Neural cell (in vitro differentiated cells): ENCODE results near the gene SPRYD4. TPM values are rescaled to one million over a fixed set of nuclear protein-coding genes. Genes with fewer than 3 reads are reported as not detected.
A peak's percentile ranks its signal among the peaks of the same experiment; 100 is the strongest.

Source experiments
- H2AFZ ChIP-seq: fragments of 200-600, 300-800 bp; sonication (generic), shearing (Covaris generic); 2 replicates; pipeline ENCODE4 v1.6.0; 2014; ENCODE audit warnings: low read depth, mild to moderate bottlenecking, antibody characterized with exemption, low read length, moderate library complexity
- H3F3A ChIP-seq: fragments of 200-600 bp; shearing (Covaris generic); 2 replicates; pipeline ENCODE4 v1.6.1; 2016; ENCODE audit warnings: mild to moderate bottlenecking, moderate library complexity, mixed read lengths, antibody characterized with exemption, low read length; ENCODE audit not compliant: insufficient read depth, poor library complexity, severe bottlenecking
- H3K27ac ChIP-seq: fragments of 200-600, 300-800 bp; sonication (generic), shearing (Covaris generic); 2 replicates; pipeline ENCODE4 v1.5.1; 2014; ENCODE audit warnings: mild to moderate bottlenecking, low read length, moderate library complexity
- H3K27me3 ChIP-seq: fragments of 300-800, 200-600 bp; sonication (generic), shearing (Covaris generic); 2 replicates; pipeline ENCODE4 v1.6.0; 2014; ENCODE audit warnings: mild to moderate bottlenecking, low read depth, low read length, moderate library complexity; ENCODE audit not compliant: insufficient read depth
- H3K36me3 ChIP-seq: fragments of 300-800, 200-600 bp; sonication (generic), shearing (Covaris generic); 2 replicates; pipeline ENCODE4 v1.5.1; 2014; ENCODE audit warnings: mild to moderate bottlenecking, antibody characterized with exemption, low read length, moderate library complexity; ENCODE audit not compliant: insufficient read depth
- H3K4me2 ChIP-seq: fragments of 300-800, 200-600 bp; sonication (generic), shearing (Covaris generic); 2 replicates; pipeline ENCODE4 v1.6.0; 2014; ENCODE audit warnings: mild to moderate bottlenecking, low read length
- H3K4me3 ChIP-seq: fragments of 300-800, 200-600 bp; sonication (generic), shearing (Covaris generic); 2 replicates; pipeline ENCODE4 v1.5.1; 2014; ENCODE audit warnings: mild to moderate bottlenecking, low read length, moderate library complexity
- H3K79me2 ChIP-seq: fragments of 200-600 bp; shearing (Covaris generic); replicated peaks from 2 replicates; pipeline ENCODE4 v1.6.0; 2014; ENCODE audit warnings: mild to moderate bottlenecking, low read length, moderate library complexity; ENCODE audit not compliant: insufficient read depth
- H3K9ac ChIP-seq: fragments of 300-800, 200-600 bp; sonication (generic), shearing (Covaris generic); 2 replicates; pipeline ENCODE4 v1.6.1; 2016; ENCODE audit warnings: mild to moderate bottlenecking, low read length, mixed read lengths
- H3K9me2 ChIP-seq: fragments of 200-600 bp; shearing (Covaris generic); 2 replicates; pipeline ENCODE4 v1.6.1; 2016; ENCODE audit warnings: mild to moderate bottlenecking, low read length, mixed read lengths; ENCODE audit not compliant: insufficient read depth
- H3K9me3 ChIP-seq: fragments of 200-600, 300-800 bp; sonication (generic), shearing (Covaris generic); 2 replicates; pipeline ENCODE4 v1.6.1; 2016; ENCODE audit warnings: mild to moderate bottlenecking, mixed run types, low read length, moderate library complexity, mixed read lengths
- H4K20me1 ChIP-seq: fragments of 200-600 bp; shearing (Covaris generic); 2 replicates; pipeline ENCODE4 v1.6.1; 2016; ENCODE audit warnings: mild to moderate bottlenecking, mixed run types; ENCODE audit not compliant: insufficient read depth
- EP300 ChIP-seq: fragments of 450-650 bp; conservative IDR thresholded peaks from 2 replicates; pipeline ENCODE4 v1.6.1; 2014; ENCODE audit warnings: antibody characterized with exemption, mild to moderate bottlenecking, moderate library complexity; ENCODE audit not compliant: poor library complexity, severe bottlenecking
- EZH2 ChIP-seq: fragments of 200-600, 300-800 bp; shearing (Covaris generic), sonication (generic); IDR thresholded peaks from 2 replicates; pipeline ENCODE4 v1.6.1; 2014; ENCODE audit warnings: antibody characterized with exemption, low read length, borderline replicate concordance, mild to moderate bottlenecking; ENCODE audit not compliant: insufficient read depth, poor library complexity, severe bottlenecking
- MXI1 ChIP-seq: fragments of 450-650 bp; conservative IDR thresholded peaks from 2 replicates; pipeline ENCODE4 v1.6.1; 2014; ENCODE audit warnings: antibody characterized with exemption, mild to moderate bottlenecking; ENCODE audit not compliant: poor library complexity, severe bottlenecking
- POLR2AphosphoS5 ChIP-seq: IDR thresholded peaks from 2 replicates; pipeline ENCODE4 v1.6.1; 2012
- SMC3 ChIP-seq: fragments of 450-650 bp; conservative IDR thresholded peaks from 2 replicates; pipeline ENCODE4 v1.6.1; 2014; ENCODE audit warnings: antibody characterized with exemption, mild to moderate bottlenecking, moderate library complexity; ENCODE audit not compliant: poor library complexity
- polyA plus RNA-seq: library from polyadenylated mRNA; depleted of rRNA; stranded (reverse); fragments of >200 nt; gene quantifications from 2 replicates; pipeline ENCODE4 v1.2.3, GENCODE V29; 2014
- TF ChIP-seq, protein P1 (sequence below): IDR thresholded peaks from 2 replicates; pipeline ENCODE4 v1.6.1; 2012; ENCODE audit warnings: borderline replicate concordance
- TF ChIP-seq, protein P2 (sequence below): fragments of 450-650 bp; IDR thresholded peaks from 2 replicates; pipeline ENCODE4 v1.5.1; 2014; ENCODE audit warnings: antibody characterized with exemption, mild to moderate bottlenecking, moderate library complexity; ENCODE audit not compliant: poor library complexity, severe bottlenecking

Gene SPRYD4
- polyA plus RNA-seq, 1 donor from 2014 or later: 1.8 TPM

DNA sequence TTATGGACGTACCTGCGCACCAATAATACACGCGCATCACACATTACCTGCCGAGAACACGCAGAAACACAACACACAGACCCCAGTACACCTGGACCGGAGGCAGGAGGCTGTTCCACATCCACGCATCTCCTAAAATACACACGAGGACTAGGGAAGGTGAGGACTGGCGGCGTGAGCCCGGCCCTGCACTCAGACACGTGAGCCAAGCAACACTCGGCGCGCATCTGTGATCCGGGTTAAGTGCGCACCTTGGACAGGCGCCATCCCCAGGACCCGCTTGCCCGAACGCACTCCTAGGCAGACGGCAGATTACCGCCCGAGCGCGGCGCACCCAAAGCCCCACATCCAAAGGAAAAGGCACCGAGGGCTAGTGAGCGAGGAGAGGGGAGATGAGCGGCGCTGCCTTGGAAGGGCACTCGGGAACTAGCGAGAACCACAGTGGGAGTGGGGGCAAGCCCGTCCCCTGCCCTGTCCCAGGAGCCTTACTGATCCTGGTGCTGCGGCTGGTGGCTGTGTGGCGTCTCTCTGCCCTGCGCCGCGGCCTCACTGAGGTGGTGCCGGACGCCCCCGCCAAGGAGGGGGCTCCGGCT, 19.2 kb downstream of the SPRYD4 start:
- Histone ChIP-seq H3F3A (no peaks in the 10 kb centered on the region), H3K4me2 (peak overlapping the region; percentile 11), H3K9ac (peak overlapping the region; percentile 64), H3K79me2 (no peaks in the 10 kb centered on the region), H4K20me1 (no peaks in the 10 kb centered on the region), H2AFZ (peak overlapping the region; percentile 80), H3K27me3 (peaks cover 32% of the 10 kb centered on the region), H3K4me3 (peak overlapping the region; percentile 72), H3K36me3 (no peaks in the 10 kb centered on the region), H3K9me2 (no peaks in the 10 kb centered on the region), H3K27ac (peak overlapping the region; percentile 38), H3K9me3 (peaks cover 6% of the 10 kb centered on the region)
- peak; percentile 40 for TF ChIP-seq POLR2AphosphoS5
- TF ChIP-seq EZH2: no peak
- peak; percentile 68 for TF ChIP-seq MXI1
- TF ChIP-seq, protein P1, sequence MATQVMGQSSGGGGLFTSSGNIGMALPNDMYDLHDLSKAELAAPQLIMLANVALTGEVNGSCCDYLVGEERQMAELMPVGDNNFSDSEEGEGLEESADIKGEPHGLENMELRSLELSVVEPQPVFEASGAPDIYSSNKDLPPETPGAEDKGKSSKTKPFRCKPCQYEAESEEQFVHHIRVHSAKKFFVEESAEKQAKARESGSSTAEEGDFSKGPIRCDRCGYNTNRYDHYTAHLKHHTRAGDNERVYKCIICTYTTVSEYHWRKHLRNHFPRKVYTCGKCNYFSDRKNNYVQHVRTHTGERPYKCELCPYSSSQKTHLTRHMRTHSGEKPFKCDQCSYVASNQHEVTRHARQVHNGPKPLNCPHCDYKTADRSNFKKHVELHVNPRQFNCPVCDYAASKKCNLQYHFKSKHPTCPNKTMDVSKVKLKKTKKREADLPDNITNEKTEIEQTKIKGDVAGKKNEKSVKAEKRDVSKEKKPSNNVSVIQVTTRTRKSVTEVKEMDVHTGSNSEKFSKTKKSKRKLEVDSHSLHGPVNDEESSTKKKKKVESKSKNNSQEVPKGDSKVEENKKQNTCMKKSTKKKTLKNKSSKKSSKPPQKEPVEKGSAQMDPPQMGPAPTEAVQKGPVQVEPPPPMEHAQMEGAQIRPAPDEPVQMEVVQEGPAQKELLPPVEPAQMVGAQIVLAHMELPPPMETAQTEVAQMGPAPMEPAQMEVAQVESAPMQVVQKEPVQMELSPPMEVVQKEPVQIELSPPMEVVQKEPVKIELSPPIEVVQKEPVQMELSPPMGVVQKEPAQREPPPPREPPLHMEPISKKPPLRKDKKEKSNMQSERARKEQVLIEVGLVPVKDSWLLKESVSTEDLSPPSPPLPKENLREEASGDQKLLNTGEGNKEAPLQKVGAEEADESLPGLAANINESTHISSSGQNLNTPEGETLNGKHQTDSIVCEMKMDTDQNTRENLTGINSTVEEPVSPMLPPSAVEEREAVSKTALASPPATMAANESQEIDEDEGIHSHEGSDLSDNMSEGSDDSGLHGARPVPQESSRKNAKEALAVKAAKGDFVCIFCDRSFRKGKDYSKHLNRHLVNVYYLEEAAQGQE: peak; percentile 14
- no peak for TF ChIP-seq EP300

DNA sequence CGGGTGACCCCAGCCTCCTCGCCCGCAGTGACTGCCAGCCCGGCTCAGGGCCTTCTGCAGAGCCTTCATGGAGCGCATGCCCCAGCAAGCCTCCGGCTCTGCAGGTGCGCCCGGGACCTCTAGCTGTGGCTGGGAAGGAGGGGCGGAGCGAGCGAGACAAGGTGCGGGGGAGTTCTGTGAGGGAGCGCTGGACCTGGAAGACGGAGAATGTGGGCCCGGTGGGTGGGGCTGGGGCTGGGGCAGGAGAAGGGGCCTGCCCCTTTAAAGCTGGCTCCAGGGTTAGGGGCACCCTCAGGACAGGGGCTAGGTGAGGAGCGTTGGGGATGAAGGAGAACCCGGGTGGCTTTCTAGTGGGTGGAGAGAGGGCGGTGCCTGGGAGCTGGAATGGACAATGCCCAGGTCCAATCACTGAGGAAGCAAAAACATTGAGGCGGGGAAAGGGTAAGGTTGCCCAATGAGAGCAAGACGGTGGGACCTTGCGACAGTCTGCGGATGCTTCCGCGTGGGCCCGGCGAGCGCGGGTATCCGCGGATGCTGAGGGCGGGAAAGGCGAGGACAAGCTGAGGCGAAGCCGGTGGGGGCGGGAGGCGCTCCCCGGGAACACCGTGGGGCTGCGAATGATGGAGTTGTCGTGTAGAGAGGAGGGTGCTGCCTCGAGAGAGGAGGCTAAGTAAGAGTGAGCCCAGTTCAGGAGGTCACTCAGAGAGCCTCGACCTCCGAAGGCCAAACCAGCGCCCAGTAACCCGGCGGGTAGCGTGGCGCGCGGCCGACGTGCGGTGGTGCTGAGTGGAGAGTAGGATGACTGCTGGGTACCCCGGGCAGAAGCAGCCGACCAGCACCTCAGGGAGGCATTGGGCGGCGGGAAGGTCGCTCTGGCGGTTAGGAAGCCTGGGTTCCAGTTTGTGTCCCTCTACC, 19.9 kb downstream of the SPRYD4 start, which contains the start of gene GLS2:
GLS2 (minus strand) TSS at position 121 of the 915 bp plus-strand sequence; CDS start at position 78, 43 bp downstream.
- H2AFZ ChIP-seq: peak within 1 kb of the TSS; percentile 80
- no peaks in the 10 kb centered on the region for H3F3A ChIP-seq
- peak within 1 kb of the TSS; percentile 72 for H3K4me3 ChIP-seq
- H3K36me3 ChIP-seq: no peaks in the 10 kb centered on the region
- H4K20me1 ChIP-seq: no peaks in the 10 kb centered on the region
- peak within 1 kb of the TSS; percentile 11 for H3K4me2 ChIP-seq
- H3K79me2 ChIP-seq: no peaks in the 10 kb centered on the region
- H3K9ac ChIP-seq: peak within 1 kb of the TSS; percentile 64
- TF ChIP-seq SMC3: no peak
- TF ChIP-seq POLR2AphosphoS5: no peak
- TF ChIP-seq, protein P1: peak; percentile 1
- no peak for TF ChIP-seq MXI1
- TF ChIP-seq, protein P2, sequence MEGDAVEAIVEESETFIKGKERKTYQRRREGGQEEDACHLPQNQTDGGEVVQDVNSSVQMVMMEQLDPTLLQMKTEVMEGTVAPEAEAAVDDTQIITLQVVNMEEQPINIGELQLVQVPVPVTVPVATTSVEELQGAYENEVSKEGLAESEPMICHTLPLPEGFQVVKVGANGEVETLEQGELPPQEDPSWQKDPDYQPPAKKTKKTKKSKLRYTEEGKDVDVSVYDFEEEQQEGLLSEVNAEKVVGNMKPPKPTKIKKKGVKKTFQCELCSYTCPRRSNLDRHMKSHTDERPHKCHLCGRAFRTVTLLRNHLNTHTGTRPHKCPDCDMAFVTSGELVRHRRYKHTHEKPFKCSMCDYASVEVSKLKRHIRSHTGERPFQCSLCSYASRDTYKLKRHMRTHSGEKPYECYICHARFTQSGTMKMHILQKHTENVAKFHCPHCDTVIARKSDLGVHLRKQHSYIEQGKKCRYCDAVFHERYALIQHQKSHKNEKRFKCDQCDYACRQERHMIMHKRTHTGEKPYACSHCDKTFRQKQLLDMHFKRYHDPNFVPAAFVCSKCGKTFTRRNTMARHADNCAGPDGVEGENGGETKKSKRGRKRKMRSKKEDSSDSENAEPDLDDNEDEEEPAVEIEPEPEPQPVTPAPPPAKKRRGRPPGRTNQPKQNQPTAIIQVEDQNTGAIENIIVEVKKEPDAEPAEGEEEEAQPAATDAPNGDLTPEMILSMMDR: no peak
- H3K9me2 ChIP-seq: no peaks in the 10 kb centered on the region
- peaks cover 6% of the 10 kb centered on the region for H3K9me3 ChIP-seq
- H3K27me3 ChIP-seq: peaks cover 32% of the 10 kb centered on the region
- peak within 1 kb of the TSS; percentile 38 for H3K27ac ChIP-seq
